ENCODE measurements around the gene LENG1.

The LENG1 gene

DNA sequence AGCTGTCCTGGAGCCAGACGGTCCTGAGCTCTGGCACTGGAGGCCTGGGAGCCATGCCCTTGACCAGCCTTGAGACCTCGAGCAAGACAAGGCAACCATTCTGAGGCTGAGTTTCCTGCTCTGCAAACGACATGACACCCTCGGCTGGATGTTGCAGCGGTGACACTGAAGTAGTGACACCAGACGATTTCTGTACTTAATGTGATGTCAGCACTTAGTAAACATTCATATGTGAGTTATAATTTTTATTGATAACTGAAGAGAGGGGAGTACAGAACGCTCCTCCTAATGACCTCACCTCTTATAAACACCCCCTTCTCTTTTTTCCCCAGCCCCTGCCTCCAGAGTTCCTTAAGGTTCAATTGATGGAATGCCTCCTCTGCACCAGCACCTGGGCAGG, 51.0 kb downstream of the LENG1 start:
- no peak for DNase-seq (ENCODE audit: low spot score)

DNA sequence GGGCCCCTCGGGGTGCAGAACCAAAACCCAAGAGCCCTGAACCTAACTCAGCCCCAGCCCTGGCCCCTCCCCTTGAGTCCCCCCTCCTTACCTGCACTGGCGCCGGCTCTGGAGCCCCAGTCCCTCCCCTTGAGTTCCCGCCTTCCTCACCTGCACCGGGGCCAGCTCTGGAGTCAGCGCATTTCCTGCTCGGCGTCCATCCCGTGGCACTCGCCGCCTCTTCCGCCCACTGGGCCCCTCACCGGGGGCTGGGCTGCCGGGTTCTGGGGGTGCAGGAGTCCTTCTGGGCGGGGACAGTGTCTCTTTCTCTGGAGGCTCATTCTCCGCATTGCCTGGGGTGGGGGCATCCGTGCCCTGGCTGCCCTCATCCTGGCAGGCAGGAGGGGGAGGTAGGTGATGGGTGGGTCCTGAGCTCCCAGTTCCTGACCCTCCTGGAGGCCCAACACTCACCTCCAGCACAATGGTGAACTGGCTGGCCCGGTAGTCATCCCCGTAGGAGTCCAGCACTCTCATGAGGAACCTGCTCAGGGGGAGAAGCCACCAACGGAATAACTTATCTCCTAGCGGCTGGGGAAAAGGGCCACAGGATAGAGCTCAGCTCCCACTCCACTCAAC, 51.5 kb downstream of the LENG1 start:
- no peak for DNase-seq (ENCODE audit: low spot score)

DNA sequence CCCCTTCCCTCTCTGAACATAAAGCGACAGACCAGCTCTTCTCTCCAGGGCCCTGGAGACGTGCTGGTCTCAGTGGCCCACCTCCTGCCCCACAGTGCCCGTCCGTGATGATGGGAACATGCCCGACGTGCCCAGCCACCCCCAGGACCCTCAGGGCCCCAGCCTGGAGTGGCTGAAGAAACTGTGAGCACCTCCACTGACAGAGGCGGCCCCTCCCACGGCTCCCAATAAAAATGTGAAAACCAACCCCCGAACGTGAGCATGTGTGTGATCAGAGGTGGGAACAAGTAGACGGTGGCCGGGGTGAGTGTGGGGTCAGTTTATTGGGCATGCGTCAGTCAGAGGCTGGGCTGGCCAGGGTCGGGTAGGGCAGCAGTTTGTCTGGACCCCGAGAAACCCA, 52.8 kb downstream of the LENG1 start:
- DNase-seq (ENCODE audit: low spot score), result no peak

DNA sequence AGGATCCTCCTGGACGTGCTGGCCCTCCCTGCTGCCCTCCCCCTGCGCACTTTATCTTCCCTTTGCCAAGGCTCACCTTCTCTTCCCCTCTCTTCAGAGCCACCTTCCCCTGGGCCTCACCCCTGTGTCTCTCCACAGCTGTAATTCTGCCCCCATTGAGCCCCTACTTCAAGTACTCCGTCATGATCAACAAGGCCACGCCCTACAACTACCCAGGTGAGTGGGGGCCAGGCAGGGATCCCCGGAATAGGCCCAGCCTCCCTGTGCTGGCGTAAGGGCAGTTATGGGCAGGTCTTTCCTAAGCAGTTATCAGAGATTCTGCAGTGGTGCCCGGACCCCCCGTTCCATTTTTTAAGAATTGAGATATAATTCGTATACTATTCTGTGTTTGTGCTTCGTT, 53.7 kb downstream of the LENG1 start:
- no peak for DNase-seq (ENCODE audit: low spot score)

All from AG20443 (cell line).